ENCODE results near the gene PRPF19.

Gene PRPF19

GRCh38 chr11:60937144-60937527 lies 30.8 kb upstream of the PRPF19 start:
- no peak for DNase-seq

GRCh38 chr11:60936467-60937143 lies 30.2 kb upstream of the PRPF19 start:
- DNase-seq, result no peak

GRCh38 chr11:60935676-60936442 lies 29.5 kb upstream of the PRPF19 start:
- no peak for DNase-seq

- DNase-seq, result no peak
These were observed 28.6 kb upstream of the PRPF19 start for GRCh38 chr11:60934790-60935605.

- DNase-seq, result no peak
These were observed 27.9 kb upstream of the PRPF19 start for GRCh38 chr11:60934124-60934789.

GRCh38 chr11:60933416-60934123 lies 27.2 kb upstream of the PRPF19 start:
- no peak for DNase-seq

- no peak for DNase-seq
These were observed 26.4 kb upstream of the PRPF19 start for GRCh38 chr11:60932605-60933356.

GRCh38 chr11:60931917-60932316 lies 25.5 kb upstream of the PRPF19 start:
- DNase-seq, result no peak

GRCh38 chr11:60930394-60930793 lies 24.0 kb upstream of the PRPF19 start:
- no peak for DNase-seq

- DNase-seq, result no peak
These were observed 23.4 kb upstream of the PRPF19 start for GRCh38 chr11:60929764-60930163.

GRCh38 chr11:60928563-60929001 lies 22.2 kb upstream of the PRPF19 start:
- DNase-seq, result no peak

- no peak for DNase-seq
These were observed 21.2 kb upstream of the PRPF19 start for GRCh38 chr11:60927600-60927999.

GRCh38 chr11:60927061-60927592 lies 20.7 kb upstream of the PRPF19 start:
- no peak for DNase-seq

- DNase-seq, result no peak
These were observed 20.1 kb upstream of the PRPF19 start for GRCh38 chr11:60926500-60926899.

- DNase-seq, result no peak
These were observed 19.5 kb upstream of the PRPF19 start for GRCh38 chr11:60925868-60926267.

GRCh38 chr11:60924906-60925853 lies 18.8 kb upstream of the PRPF19 start:
- no peak for DNase-seq

GRCh38 chr11:60924110-60924905 lies 17.9 kb upstream of the PRPF19 start, which contains the start of gene TMEM132A:
TMEM132A (plus strand) TSS chr11:60924460; CDS start chr11:60924634, 174 bp downstream.
- DNase-seq, result peak in 1 of 2 experiments; percentile 42

GRCh38 chr11:60923800-60924109 lies 17.4 kb upstream of the PRPF19 start:
- DNase-seq, result no peak

- DNase-seq, result peak in 1 of 2 experiments; percentile 7
These were observed 16.9 kb upstream of the PRPF19 start for GRCh38 chr11:60923326-60923725.

Data from Kasumi-1 (cell line).